OCI-LY1 (cell line): Measurements from ENCODE around the gene POU2AF1.

Source experiments
- H2AFZ ChIP-seq: fragments of 200-600 bp; sonication (generic), shearing (Covaris generic); 2 replicates; pipeline ENCODE4 v1.6.0; 2014; ENCODE audit warnings: antibody characterized with exemption, mild to moderate bottlenecking, low read length
- H3F3A ChIP-seq: fragments of 200-600 bp; sonication (generic), shearing (Covaris generic); 2 replicates; pipeline ENCODE4 v1.6.0; 2014; ENCODE audit warnings: mild to moderate bottlenecking, antibody characterized with exemption, low read length, moderate library complexity; ENCODE audit not compliant: insufficient read depth
- H3K27ac ChIP-seq: fragments of 200-600 bp; sonication (generic); 2 replicates; pipeline ENCODE4 v1.5.1; 2014; ENCODE audit warnings: low read length, mixed run types, mild to moderate bottlenecking, low read depth; ENCODE audit not compliant: poor library complexity, severe bottlenecking
- H3K27me3 ChIP-seq: fragments of 200-600 bp; sonication (generic); 2 replicates; pipeline ENCODE4 v1.6.0; 2014; ENCODE audit warnings: antibody characterized with exemption, mild to moderate bottlenecking, low read length, moderate library complexity; ENCODE audit not compliant: insufficient read depth
- H3K36me3 ChIP-seq: fragments of 200-600 bp; sonication (generic); 2 replicates; pipeline ENCODE4 v1.6.1; 2014; ENCODE audit warnings: mild to moderate bottlenecking, antibody characterized with exemption, low read length, moderate library complexity, mixed read lengths; ENCODE audit not compliant: insufficient read depth
- H3K4me1 ChIP-seq: fragments of 200-600 bp; sonication (generic); 2 replicates; pipeline ENCODE4 v1.5.1; 2014; ENCODE audit warnings: mild to moderate bottlenecking, low read length, moderate library complexity; ENCODE audit not compliant: insufficient read depth, severe bottlenecking
- H3K4me2 ChIP-seq: fragments of 200-600 bp; sonication (generic), shearing (Covaris generic); 2 replicates; pipeline ENCODE4 v1.6.1; 2014; ENCODE audit warnings: low read length
- H3K4me3 ChIP-seq: fragments of 200-600 bp; sonication (generic); 2 replicates; pipeline ENCODE4 v1.5.1; 2014; ENCODE audit warnings: low read length, low read depth, mild to moderate bottlenecking, mixed read lengths; ENCODE audit not compliant: poor library complexity, severe bottlenecking
- H3K79me2 ChIP-seq: fragments of 200-600 bp; shearing (Covaris generic); 2 replicates; pipeline ENCODE4 v1.6.1; 2016; ENCODE audit warnings: mixed run types, low read length, mixed read lengths; ENCODE audit not compliant: insufficient read depth
- H3K9ac ChIP-seq: fragments of 200-600 bp; sonication (generic), shearing (Covaris generic); 2 replicates; pipeline ENCODE4 v1.6.1; 2014; ENCODE audit warnings: mild to moderate bottlenecking, low read length, mixed read lengths
- H3K9me2 ChIP-seq: fragments of 200-600 bp; sonication (generic), shearing (Covaris generic); 2 replicates; pipeline ENCODE4 v1.6.1; 2014; ENCODE audit warnings: low read depth, mild to moderate bottlenecking, low read length, mixed read lengths
- H3K9me3 ChIP-seq: fragments of 200-600 bp; shearing (Covaris generic); 2 replicates; pipeline ENCODE4 v1.6.1; 2014; ENCODE audit warnings: low read length, mixed read lengths
- H4K20me1 ChIP-seq: fragments of 200-600 bp; sonication (generic), shearing (Covaris generic); 2 replicates; pipeline ENCODE4 v1.6.0; 2016; ENCODE audit warnings: mild to moderate bottlenecking, low read length; ENCODE audit not compliant: insufficient read depth
- EZH2 ChIP-seq: fragments of 200-600 bp; sonication (generic), shearing (Covaris generic); IDR thresholded peaks from 2 replicates; pipeline ENCODE4 v1.8.0; 2017; ENCODE audit warnings: borderline replicate concordance, mixed run types, mild to moderate bottlenecking, antibody characterized with exemption, low read length, moderate library complexity, mixed read lengths
- TF ChIP-seq, protein P1 (sequence below): fragments of 200-600 bp; sonication (generic), shearing (Covaris generic); IDR thresholded peaks from 2 replicates; pipeline ENCODE4 v1.5.1; 2017; ENCODE audit warnings: mild to moderate bottlenecking, antibody characterized with exemption, low read length, moderate library complexity, mixed read lengths

Gene POU2AF1

DNA sequence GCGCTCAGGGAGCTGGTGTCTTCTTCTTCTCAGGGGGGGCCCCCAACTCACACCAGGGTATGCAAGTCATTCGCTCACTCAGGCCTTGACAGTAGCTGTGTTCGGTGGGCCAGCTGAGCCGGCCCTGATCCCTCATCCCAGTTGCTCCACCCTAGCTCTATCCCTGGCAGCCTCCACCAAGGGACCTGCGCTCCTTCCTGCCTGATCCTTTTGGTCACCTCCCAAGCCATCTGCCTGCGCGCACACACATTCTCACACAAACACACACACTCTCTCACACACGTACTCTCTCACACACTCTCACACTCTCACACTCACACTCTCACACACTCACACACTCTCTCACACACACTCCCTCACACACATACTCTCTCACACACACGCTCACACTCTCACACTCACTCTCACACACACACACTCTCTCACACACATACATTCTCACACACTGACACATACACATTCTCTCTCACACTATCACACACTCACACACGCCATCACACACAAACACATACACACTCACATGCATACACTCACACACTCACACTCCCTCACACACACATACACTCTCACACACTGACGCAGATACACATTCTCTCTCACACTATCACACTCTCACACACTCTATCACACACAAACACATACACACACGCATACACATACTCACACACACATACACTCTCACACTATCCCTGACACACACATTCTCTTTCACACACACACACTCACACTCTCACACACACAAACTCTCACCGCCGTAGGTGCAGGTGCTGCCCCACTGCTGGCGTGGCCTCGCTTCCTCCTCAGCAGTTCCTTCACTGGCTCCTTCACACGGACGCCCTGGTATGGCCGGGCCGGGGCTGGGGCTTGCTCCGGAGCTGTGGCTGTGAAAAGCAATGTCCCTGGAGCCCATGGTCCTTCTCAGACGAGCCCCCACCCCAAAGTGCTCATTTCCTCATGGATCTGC is 20.8 kb downstream of the POU2AF1 start:
- Histone ChIP-seq H3K36me3 (peaks cover 100% of the 10 kb centered on the region), H4K20me1 (no peaks in the 10 kb centered on the region), H3K9ac (peak overlapping the region; percentile 40), H3K9me2 (no peaks in the 10 kb centered on the region), H3K4me3 (peak overlapping the region; percentile 20), H3K79me2 (peaks cover 23% of the 10 kb centered on the region), H3K4me1 (peaks cover 93% of the 10 kb centered on the region), H3K27me3 (no peaks in the 10 kb centered on the region), H3K27ac (peak overlapping the region; percentile 90), H2AFZ (no peak overlapping the region), H3K9me3 (no peaks in the 10 kb centered on the region), H3F3A (0 out of 2 replicates have a peak, but pooled peaks cover 4% of the 10 kb centered on the region), H3K4me2 (peak overlapping the region; percentile 69)
- no peak for TF ChIP-seq EZH2
- TF ChIP-seq, protein P1, sequence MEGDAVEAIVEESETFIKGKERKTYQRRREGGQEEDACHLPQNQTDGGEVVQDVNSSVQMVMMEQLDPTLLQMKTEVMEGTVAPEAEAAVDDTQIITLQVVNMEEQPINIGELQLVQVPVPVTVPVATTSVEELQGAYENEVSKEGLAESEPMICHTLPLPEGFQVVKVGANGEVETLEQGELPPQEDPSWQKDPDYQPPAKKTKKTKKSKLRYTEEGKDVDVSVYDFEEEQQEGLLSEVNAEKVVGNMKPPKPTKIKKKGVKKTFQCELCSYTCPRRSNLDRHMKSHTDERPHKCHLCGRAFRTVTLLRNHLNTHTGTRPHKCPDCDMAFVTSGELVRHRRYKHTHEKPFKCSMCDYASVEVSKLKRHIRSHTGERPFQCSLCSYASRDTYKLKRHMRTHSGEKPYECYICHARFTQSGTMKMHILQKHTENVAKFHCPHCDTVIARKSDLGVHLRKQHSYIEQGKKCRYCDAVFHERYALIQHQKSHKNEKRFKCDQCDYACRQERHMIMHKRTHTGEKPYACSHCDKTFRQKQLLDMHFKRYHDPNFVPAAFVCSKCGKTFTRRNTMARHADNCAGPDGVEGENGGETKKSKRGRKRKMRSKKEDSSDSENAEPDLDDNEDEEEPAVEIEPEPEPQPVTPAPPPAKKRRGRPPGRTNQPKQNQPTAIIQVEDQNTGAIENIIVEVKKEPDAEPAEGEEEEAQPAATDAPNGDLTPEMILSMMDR: no peak

DNA sequence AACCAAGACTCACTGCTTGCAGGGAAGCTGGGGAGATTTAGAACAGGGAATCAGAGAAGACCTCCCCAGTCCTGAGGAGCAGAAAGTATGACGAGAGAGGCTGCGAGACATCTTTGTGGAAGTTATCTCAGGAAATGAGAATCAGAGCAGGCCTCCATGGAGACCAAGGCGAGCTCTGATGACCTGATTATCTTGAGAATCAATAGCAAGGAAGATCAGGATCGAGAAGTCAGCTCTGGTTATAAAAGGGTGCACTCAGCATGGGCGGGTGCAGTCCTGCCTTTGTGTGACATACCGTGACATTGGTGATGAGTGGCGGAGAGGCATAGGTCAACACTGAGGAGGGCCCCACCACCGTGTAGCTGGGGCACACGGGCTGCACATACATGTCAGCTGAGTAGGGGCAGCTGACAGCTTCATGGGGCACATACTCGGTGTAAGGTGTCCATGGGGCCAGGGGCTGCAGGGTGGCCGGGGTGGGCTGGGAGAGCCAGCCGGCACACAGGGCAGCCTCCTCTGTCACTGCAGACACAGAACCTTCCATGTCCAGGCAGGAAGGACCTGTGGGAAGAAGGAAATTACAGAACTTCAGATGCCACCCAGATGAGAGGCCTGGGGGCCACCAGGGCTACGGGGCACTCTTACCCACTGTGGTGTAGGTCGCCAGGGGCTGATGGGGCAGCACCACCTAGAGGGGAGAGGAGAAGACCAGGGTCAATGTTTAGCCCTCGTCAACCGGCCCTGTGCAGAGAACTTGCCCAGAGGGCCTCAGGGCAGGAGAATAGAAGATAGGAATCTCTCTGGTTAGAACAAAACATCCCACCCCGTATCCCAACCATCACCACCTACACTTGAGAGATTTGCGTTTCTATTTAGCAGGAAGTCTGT is 21.7 kb downstream of the POU2AF1 start:
- Histone ChIP-seq H4K20me1 (no peaks in the 10 kb centered on the region), H2AFZ (no peak overlapping the region)
- no peak for TF ChIP-seq EZH2
- TF ChIP-seq, protein P1: peak; percentile 70; the same call in 1 of the 2 replicates

GRCh38 chr11:111356660-111357048 is 22.4 kb downstream of the POU2AF1 start:
- no peak overlapping the region for H2AFZ ChIP-seq
- no peaks in the 10 kb centered on the region for H3K9me2 ChIP-seq
- H3K9ac ChIP-seq: no peak overlapping the region
- no peaks in the 10 kb centered on the region for H3K9me3 ChIP-seq
- peaks cover 76% of the 10 kb centered on the region for H3K4me1 ChIP-seq
- H3F3A ChIP-seq: 0 out of 2 replicates have a peak, but pooled peaks cover 3% of the 10 kb centered on the region
- no peaks in the 10 kb centered on the region for H4K20me1 ChIP-seq
- TF ChIP-seq EZH2: no peak
- TF ChIP-seq, protein P1: no peak
- peaks cover 7% of the 10 kb centered on the region; the same call in 1 of the 2 replicates for H3K79me2 ChIP-seq
- H3K4me3 ChIP-seq: no peak overlapping the region
- H3K27me3 ChIP-seq: no peaks in the 10 kb centered on the region
- H3K27ac ChIP-seq: peak overlapping the region; percentile 90
- no peak overlapping the region for H3K4me2 ChIP-seq
- H3K36me3 ChIP-seq: peaks cover 100% of the 10 kb centered on the region

More for the DNA sequence above, 21.7 kb downstream of the POU2AF1 start:
- Histone ChIP-seq H3K4me2 (peak overlapping the region; percentile 69; the same call in 1 of the 2 replicates), H3F3A (0 out of 2 replicates have a peak, but pooled peaks cover 4% of the 10 kb centered on the region), H3K9ac (no peak overlapping the region; the same call in 1 of the 2 replicates), H3K4me3 (no peak overlapping the region), H3K79me2 (peaks cover 14% of the 10 kb centered on the region), H3K36me3 (peaks cover 100% of the 10 kb centered on the region), H3K9me2 (no peaks in the 10 kb centered on the region), H3K27me3 (no peaks in the 10 kb centered on the region), H3K9me3 (no peaks in the 10 kb centered on the region), H3K27ac (peak overlapping the region; percentile 90), H3K4me1 (peaks cover 83% of the 10 kb centered on the region)
